ENCODE results near the gene CDH23. TPM values are rescaled to one million over a fixed set of nuclear protein-coding genes. Genes with fewer than 3 reads are reported as not detected.

CDH23 gene
- total and polyA plus RNA-seq, 2 of the 8 experiments (the other 6 are each of a cell fraction or from before 2014, with no cell fraction given) = 1.9 to 4.9 TPM

DNA sequence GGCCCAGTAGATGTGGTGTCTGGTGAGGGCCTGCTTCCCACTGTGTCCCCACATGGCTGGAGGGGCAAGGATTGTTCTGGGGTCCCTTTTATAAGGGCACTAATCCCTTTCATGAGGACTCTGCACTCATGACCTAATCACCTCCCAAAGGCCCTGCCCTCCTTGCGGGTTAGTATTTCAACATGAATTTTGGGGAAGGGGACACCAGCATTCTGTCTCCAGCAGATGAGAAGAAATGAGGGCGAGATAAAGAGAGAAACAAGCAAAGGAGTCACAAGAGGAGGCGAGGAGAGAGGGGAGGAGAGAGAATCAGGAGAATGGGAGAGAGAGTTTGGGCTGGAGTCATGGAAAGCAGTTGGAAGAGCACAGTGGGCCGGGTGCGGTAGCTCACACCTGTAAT lies 239.1 kb downstream of the CDH23 start:
- H3K9me3 ChIP-seq (ENCODE audit: insufficient read depth in 2 of 2, low read depth in 1 of 2, low read length in 1 of 2) = no peaks in the 10 kb centered on the region
- H3K79me2 ChIP-seq (ENCODE audit: control insufficient read depth in 1 of 2, insufficient read depth in 2 of 2, low read length in 2 of 2) = no peaks in the 10 kb centered on the region
- no peak overlapping the region for H2BK15ac ChIP-seq (ENCODE audit: low read length)
- peak overlapping the region; percentile 9 for H3K18ac ChIP-seq (ENCODE audit: extremely low read depth, low read length)
- peaks cover 4 to 21% (median 19%) of the 10 kb centered on the region in 4 experiments; a peak in 6 of 7 replicates for H3K27me3 ChIP-seq (replicated peaks in 1 of 4; ENCODE audit: control insufficient read depth in 3 of 4, extremely low read depth in 1 of 4, insufficient read depth in 3 of 4, low read length in 3 of 4)
- no peak overlapping the region for H2BK120ac ChIP-seq (replicated peaks; ENCODE audit: low read depth, low read length)
- H4K91ac ChIP-seq (replicated peaks; ENCODE audit: insufficient read length, low read length) = no peak overlapping the region
- H3K79me1 ChIP-seq (ENCODE audit: low read depth, low read length) = no peaks in the 10 kb centered on the region
- CTCF ChIA-PET (ENCODE audit: partially characterized antibody) = interaction anchor here (0.6 to 10.0 kb wide), 9 partner anchors 12 to 116 kb away, joined by 3 to 62 read pairs (median 3); no protein-coding TSS in a partner anchor
- H4K8ac ChIP-seq (ENCODE audit: extremely low read depth, insufficient read depth, low read length) = no peak overlapping the region
- H3K4me3 ChIP-seq (ENCODE audit: extremely low read depth in 1 of 4, insufficient read depth in 2 of 4, low read depth in 3 of 4, low read length in 4 of 4) = no peak overlapping the region
- peak overlapping the region; percentile 48; the same call in 1 of the 2 replicates for H2BK20ac ChIP-seq (ENCODE audit: low read length)
- no peaks in the 10 kb centered on the region for H3K36me3 ChIP-seq (ENCODE audit: control insufficient read depth in 2 of 4, insufficient read depth in 4 of 4, low read length in 3 of 4)
- no peak overlapping the region for H3K14ac ChIP-seq (ENCODE audit: insufficient read length)
- POLR2A ChIA-PET (ENCODE audit: partially characterized antibody) = interaction anchor here (0.9 kb wide), 1 partner anchor 12 kb away, joined by 3 read pairs; no protein-coding TSS in a partner anchor
- H3K4me1 ChIP-seq (replicated peaks in 1 of 4; ENCODE audit: control insufficient read depth in 3 of 4, insufficient read depth in 4 of 4, low read length in 3 of 4) = peaks cover 10 to 59% (median 33%) of the 10 kb centered on the region in 4 experiments
- no peaks in the 10 kb centered on the region; the same call in 1 of the 2 replicates for H3K23me2 ChIP-seq (ENCODE audit: low read depth, low read length)
- no peak for TF ChIP-seq CREB1 (IDR thresholded peaks at IDR 0.05)
- H2BK5ac ChIP-seq (ENCODE audit: low read depth, low read length) = 0 out of 2 replicates have a peak overlapping the region, but pooled peaks have one; percentile 11
- no peak overlapping the region for H3K9ac ChIP-seq (replicated peaks in 1 of 4; ENCODE audit: extremely low read depth in 1 of 4, low read depth in 3 of 4, low read length in 3 of 4)
- H2AK5ac ChIP-seq (ENCODE audit: low read depth, low read length) = no peak overlapping the region
- 87% methylated on average over 5 of the region's 5 CpGs; no CpG with 5 or more reads in 1 of the 2 experiments for WGBS, 2 experiments (ENCODE audit: extremely low coverage in 1 of 2, insufficient coverage in 1 of 2, insufficient read length in 1 of 2, insufficient replicate concordance in 2 of 2, low coverage in 1 of 2, low lambda C conversion rate in 2 of 2, missing lambda C conversion rate in 1 of 2)
- FAIRE-seq (no peak), DNase-seq (ENCODE audit: low read depth in 1 of 2, low spot score in 2 of 2) (no peak)
- no peaks in the 10 kb centered on the region for H4K20me1 ChIP-seq (replicated peaks in 1 of 2; ENCODE audit: control insufficient read depth in 1 of 2, insufficient read depth in 2 of 2, low read length in 2 of 2)
- no peak overlapping the region for H3K4ac ChIP-seq (replicated peaks; ENCODE audit: insufficient read length, low read depth, low read length)
- H3K56ac ChIP-seq (replicated peaks; ENCODE audit: insufficient read length, low read depth, low read length) = no peak overlapping the region
- no peak overlapping the region for H3K4me2 ChIP-seq (ENCODE audit: insufficient read depth in 1 of 2, low read depth in 2 of 2, low read length in 2 of 2)
- peak overlapping the region; percentile 63; the same call in 1 of the 2 replicates for H2BK12ac ChIP-seq (ENCODE audit: low read depth, low read length)
- no peak overlapping the region for H3K27ac ChIP-seq (ENCODE audit: low read depth, low read length)
- no peak overlapping the region for H2AFZ ChIP-seq (ENCODE audit: low read length)
- no peak overlapping the region for H3K23ac ChIP-seq (ENCODE audit: insufficient read length)
- H4K5ac ChIP-seq (ENCODE audit: insufficient read length, low read depth, low read length) = no peak overlapping the region
